ENCODE results near the gene PDE5A.

The PDE5A gene

DNA sequence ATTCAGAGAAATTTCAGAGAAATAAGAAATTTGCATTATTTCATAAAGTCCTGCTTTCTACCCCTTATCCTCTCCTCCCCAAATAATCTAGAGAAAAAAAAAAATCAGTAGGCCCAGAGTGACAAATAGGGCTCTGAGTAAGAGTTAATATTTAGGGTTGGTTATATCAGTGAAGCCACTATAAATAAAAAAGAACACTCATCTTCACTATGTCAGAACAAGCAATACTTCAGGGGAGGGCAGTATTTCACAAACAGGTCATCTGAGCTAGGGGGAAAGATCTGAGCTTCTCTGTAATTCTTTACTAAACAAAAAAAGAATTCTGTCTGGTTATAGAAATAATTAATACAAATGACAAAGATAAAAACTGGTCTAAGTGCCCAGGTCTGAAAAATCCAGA lies 39.4 kb downstream of the PDE5A start:
- ATAC-seq (ENCODE audit: low read depth): no peak
- H3K27ac ChIP-seq (ENCODE audit: poor library complexity, severe bottlenecking): no peak overlapping the region
- TF ChIP-seq, protein P1, sequence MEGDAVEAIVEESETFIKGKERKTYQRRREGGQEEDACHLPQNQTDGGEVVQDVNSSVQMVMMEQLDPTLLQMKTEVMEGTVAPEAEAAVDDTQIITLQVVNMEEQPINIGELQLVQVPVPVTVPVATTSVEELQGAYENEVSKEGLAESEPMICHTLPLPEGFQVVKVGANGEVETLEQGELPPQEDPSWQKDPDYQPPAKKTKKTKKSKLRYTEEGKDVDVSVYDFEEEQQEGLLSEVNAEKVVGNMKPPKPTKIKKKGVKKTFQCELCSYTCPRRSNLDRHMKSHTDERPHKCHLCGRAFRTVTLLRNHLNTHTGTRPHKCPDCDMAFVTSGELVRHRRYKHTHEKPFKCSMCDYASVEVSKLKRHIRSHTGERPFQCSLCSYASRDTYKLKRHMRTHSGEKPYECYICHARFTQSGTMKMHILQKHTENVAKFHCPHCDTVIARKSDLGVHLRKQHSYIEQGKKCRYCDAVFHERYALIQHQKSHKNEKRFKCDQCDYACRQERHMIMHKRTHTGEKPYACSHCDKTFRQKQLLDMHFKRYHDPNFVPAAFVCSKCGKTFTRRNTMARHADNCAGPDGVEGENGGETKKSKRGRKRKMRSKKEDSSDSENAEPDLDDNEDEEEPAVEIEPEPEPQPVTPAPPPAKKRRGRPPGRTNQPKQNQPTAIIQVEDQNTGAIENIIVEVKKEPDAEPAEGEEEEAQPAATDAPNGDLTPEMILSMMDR (IDR thresholded peaks at IDR 0.05; ENCODE audit: poor library complexity, severe bottlenecking): no peak
- no peak overlapping the region for H3K4me3 ChIP-seq (ENCODE audit: severe bottlenecking)
- no peaks in the 10 kb centered on the region for H3K9me3 ChIP-seq (ENCODE audit: severe bottlenecking)
- DNase-seq (ENCODE audit: low spot score): no peak
- H3K27me3 ChIP-seq (ENCODE audit: insufficient read depth, poor library complexity, severe bottlenecking): no peaks in the 10 kb centered on the region
- H3K4me1 ChIP-seq (ENCODE audit: insufficient read depth, poor library complexity, severe bottlenecking): no peaks in the 10 kb centered on the region
- H3K36me3 ChIP-seq (ENCODE audit: low read depth): no peaks in the 10 kb centered on the region

DNA sequence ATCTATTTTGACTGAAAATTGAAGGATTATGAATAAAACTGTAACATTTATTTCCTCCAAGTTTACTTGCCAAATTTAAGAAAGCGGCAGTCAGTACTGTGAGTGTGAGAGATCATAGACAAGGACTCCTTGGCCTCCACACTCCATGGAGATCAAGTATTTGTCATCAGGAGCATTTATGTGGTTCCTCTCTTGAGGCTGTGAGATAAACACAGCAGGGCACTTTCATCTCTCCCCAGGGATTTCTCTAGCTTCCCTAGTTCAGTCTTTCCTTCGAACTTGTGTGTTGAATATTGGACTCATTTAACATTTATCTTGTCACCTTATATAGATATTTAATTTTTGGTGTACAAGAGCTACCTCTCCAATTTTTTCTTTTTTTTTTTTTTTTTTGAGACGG lies 40.8 kb downstream of the PDE5A start:
- Histone ChIP-seq H3K9me3 (ENCODE audit: severe bottlenecking) (no peaks in the 10 kb centered on the region), H3K27me3 (ENCODE audit: insufficient read depth, poor library complexity, severe bottlenecking) (no peaks in the 10 kb centered on the region), H3K27ac (ENCODE audit: poor library complexity, severe bottlenecking) (no peak overlapping the region), H3K4me3 (ENCODE audit: severe bottlenecking) (no peak overlapping the region), H3K36me3 (ENCODE audit: low read depth) (no peaks in the 10 kb centered on the region), H3K4me1 (ENCODE audit: insufficient read depth, poor library complexity, severe bottlenecking) (no peaks in the 10 kb centered on the region)
- ATAC-seq (ENCODE audit: low read depth) (no peak), DNase-seq (ENCODE audit: low spot score) (no peak)
- TF ChIP-seq, protein P1 (IDR thresholded peaks at IDR 0.05; ENCODE audit: poor library complexity, severe bottlenecking): no peak

DNA sequence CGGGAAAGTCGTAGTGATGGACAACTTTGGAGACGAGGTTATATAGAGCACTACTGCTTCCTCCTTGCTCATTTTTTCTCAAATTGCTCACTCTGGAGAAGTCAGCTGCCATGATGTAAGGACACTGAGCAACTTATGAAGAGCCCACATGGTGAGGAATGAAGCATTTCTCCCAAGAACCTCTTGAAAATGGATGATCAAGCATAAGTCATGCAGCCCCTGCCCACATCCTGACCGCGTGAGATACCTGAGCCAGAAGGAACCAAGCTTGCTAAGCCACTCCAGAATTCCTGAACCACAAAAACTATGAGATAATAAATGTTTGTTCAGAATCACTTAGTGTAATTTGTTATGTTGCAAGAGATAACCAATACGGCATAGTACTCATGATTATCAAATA lies 42.8 kb downstream of the PDE5A start:
- DNase-seq (ENCODE audit: low spot score) (no peak), ATAC-seq (ENCODE audit: low read depth) (no peak)
- Histone ChIP-seq H3K27ac (ENCODE audit: poor library complexity, severe bottlenecking) (no peak overlapping the region), H3K9me3 (ENCODE audit: severe bottlenecking) (no peaks in the 10 kb centered on the region), H3K4me3 (ENCODE audit: severe bottlenecking) (no peak overlapping the region), H3K4me1 (ENCODE audit: insufficient read depth, poor library complexity, severe bottlenecking) (no peaks in the 10 kb centered on the region), H3K27me3 (ENCODE audit: insufficient read depth, poor library complexity, severe bottlenecking) (no peaks in the 10 kb centered on the region), H3K36me3 (ENCODE audit: low read depth) (no peaks in the 10 kb centered on the region)
- TF ChIP-seq, protein P1 (IDR thresholded peaks at IDR 0.05; ENCODE audit: poor library complexity, severe bottlenecking): no peak

DNA sequence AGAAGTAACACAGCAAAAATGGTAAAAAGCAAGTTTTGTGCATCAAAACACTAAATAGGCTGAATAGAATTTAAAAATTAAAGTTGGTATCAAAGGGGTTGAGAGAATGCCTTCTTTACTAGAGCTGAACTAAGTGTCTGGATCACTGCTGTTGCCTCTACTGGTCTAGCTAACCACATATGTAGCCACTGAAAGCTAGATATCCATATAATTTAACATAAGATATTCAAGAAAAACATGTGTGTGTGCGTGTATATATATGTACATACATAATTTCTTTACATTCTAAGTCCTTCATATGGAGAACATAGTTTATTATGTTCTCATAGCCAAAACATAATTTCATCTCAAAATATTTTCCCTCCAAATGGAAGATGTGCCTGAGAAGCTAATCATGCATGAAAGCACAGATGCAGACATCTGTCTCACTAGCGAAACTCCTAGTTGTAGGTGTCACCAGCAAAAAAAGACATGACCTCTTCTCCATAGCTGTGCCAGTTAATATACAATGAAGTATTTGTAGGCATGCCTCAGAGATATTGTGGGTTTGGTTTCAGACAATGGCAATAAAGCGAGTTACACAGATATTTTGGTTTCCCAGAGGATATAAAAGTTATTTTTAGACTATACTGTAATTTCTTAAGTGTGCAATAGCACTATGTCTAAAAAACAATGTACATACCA lies 47.3 kb downstream of the PDE5A start:
- H3K4me1 ChIP-seq (ENCODE audit: insufficient read depth, poor library complexity, severe bottlenecking): no peaks in the 10 kb centered on the region
- no peaks in the 10 kb centered on the region for H3K27me3 ChIP-seq (ENCODE audit: insufficient read depth, poor library complexity, severe bottlenecking)
- TF ChIP-seq, protein P1 (IDR thresholded peaks at IDR 0.05; ENCODE audit: poor library complexity, severe bottlenecking): no peak
- no peak overlapping the region for H3K27ac ChIP-seq (ENCODE audit: poor library complexity, severe bottlenecking)
- H3K4me3 ChIP-seq (ENCODE audit: severe bottlenecking): no peak overlapping the region
- DNase-seq (ENCODE audit: low spot score): no peak
- no peak for ATAC-seq (ENCODE audit: low read depth)
- H3K36me3 ChIP-seq (ENCODE audit: low read depth): no peaks in the 10 kb centered on the region
- no peaks in the 10 kb centered on the region for H3K9me3 ChIP-seq (ENCODE audit: severe bottlenecking)

DNA sequence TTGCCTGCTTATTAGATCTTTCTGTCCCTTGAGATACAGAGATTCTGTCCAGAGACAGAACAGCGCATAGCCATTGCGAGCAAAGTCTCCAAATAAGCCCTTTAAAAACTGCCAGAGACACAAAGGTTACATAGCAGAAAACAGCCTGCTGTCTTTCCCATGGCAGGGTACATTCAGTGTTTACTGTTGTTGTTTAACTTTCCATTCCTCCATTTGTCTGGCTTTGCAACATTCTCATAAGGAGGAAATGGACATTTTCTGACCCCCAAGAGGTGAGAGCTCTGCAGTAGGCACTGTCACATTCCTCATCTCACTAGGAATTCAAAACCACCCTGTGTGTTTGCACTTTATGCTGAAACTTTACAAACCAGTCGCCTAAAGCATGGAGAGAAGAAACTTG lies 48.3 kb downstream of the PDE5A start:
- no peak for ATAC-seq (ENCODE audit: low read depth)
- TF ChIP-seq, protein P1 (IDR thresholded peaks at IDR 0.05; ENCODE audit: poor library complexity, severe bottlenecking): no peak
- no peaks in the 10 kb centered on the region for H3K27me3 ChIP-seq (ENCODE audit: insufficient read depth, poor library complexity, severe bottlenecking)

More for the DNA sequence above, 48.3 kb downstream of the PDE5A start:
- H3K36me3 ChIP-seq (ENCODE audit: low read depth): no peaks in the 10 kb centered on the region
- H3K4me3 ChIP-seq (ENCODE audit: severe bottlenecking): no peak overlapping the region
- H3K4me1 ChIP-seq (ENCODE audit: insufficient read depth, poor library complexity, severe bottlenecking): no peaks in the 10 kb centered on the region
- no peak for DNase-seq (ENCODE audit: low spot score)
- no peaks in the 10 kb centered on the region for H3K9me3 ChIP-seq (ENCODE audit: severe bottlenecking)
- no peak overlapping the region for H3K27ac ChIP-seq (ENCODE audit: poor library complexity, severe bottlenecking)

All from RWPE2 (cell line).